HG03571 (cell line): ENCODE measurements around the gene CEACAM19.

Source experiments
- ATAC-seq: cut with Tn5 transposase; IDR thresholded peaks from one replicate; pipeline ENCODE4 v1.9.1; 2021; ENCODE audit not compliant: unreplicated experiment

The CEACAM19 gene

DNA sequence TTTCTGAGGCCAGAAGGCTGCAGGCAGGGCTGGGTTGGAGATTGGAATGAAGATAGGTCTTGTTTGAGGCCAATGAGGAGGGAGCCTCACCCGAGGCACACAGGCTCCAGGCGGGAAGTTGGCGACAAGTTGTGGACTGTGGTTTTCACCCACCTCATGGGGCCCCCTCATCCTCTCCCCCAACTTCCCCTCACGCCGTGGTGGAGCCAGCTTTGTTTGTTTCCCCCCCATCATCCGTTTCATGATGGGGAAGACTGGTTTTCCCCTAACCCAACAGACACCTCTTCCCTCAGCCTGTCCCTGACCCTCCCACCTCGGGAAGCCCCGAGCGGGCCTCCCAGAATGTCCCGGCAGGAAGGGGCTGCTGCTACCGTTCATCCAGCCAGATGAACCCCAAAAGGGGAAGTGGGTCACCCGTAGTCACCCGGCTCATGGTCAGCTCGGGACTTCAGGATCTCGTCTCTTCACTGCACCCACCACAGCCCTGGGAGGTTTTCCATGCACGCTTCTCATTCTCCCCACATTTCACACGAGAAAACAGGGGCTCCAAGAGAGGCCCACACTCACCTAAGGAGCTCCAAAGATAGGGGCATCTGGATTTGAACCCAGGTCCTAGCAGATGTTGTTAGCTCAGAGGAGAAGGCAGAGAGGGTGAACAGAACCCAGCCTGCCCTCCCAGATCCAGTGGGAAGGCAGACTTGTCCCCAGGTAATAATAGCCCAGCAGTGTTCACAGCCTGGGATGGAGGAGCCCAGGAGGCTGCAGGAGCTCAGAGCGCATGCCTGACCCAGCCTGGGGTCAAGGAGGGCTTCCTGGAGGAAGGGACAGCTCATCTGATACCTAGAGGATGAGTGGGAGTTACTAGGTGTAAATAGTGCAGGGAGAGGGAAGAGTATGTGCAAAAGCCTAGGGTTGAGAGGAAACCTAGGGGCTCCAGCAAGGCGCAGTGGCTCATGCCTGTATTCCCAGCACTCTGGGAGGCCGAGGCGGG, 51.1 kb downstream of the CEACAM19 start:
- no peak for ATAC-seq

DNA sequence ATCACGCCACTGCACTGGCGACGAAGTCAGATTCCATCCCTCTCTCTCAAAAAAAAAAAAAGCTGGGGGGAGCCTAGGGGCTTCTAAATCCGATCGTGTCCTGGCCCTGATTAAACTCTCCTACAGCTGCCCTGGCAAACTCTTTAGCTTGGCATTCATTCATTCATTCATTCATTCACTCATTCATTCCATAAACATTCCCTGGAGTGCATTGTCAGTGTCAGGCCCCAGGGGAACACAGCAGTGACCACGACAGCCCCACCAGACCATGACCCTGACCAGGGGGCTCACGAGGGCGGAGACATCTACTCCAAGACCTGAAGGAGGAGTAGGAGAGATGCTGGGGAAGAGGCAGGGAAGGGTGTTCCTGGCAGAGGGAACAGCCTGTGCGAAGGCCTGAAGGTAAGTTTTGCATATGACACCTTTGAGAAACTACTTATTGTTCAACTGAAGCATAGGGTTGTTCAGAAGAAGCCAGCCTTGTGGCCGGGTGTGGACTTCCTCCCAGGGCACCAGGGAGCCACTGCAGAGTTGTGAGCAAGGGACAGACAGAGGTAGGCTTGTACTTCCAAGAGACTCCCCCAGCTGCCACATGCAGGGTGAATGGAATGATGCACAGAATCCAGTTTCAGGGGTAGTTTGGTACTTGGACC, 52.1 kb downstream of the CEACAM19 start:
- ATAC-seq: peak; percentile 8

DNA sequence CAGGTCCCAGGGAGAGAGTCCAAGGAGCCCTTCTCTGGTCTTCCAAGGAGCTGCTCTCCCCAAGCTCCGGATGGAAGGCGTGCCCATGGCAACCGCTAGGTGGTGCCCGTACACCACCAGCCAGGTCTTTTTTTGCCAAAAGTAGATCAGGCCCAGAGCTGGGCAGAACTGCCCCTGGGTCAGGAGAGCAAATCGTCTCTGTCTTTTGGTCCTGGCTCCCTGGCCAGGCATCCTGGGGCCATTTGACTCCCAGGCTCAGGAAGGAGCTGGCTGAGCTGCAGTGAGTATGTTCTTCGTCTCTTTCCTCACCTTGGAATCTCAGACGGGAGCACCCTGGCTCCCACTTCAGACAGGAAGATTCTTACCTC, 52.7 kb downstream of the CEACAM19 start:
- peak; percentile 46 for ATAC-seq

DNA sequence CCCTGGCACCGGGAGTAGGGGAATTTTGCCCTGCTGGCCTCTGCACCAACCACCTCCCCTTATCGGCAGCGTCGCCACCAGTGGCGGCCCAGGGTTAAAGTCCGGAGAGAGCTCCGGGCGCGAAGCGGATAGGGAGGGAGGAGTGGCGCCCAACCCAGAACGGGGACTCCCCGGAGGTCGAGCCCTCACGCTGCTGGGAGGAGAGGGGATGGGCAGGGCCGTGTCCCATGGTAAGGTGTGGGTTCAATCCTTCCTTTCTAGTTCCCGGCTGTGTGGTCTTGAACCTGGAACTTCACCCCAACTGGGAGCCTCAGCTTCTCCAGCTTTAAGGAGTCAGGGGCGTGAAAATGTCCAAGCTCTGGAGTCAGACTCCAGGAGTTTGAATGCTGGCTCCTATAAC, 54.0 kb downstream of the CEACAM19 start:
- no peak for ATAC-seq

DNA sequence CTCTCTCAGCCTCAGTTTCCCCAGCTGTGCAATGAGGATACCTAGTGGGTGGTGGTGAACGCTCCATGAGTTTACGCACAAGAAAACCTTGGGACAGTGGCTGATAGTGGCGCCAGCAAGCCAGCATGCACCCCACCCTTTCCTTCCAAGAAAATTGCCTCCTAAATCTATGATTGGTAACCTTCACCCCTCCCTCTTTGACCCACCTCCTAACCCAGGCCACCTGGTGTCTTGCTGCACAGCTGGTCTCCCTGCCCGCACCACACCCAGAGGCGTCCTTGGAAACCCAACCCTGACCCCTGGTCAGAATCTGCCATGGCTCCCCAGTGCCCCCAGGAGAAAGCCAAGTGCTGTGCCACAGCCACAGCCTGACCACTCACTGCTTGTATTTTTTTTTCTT, 54.4 kb downstream of the CEACAM19 start:
- no peak for ATAC-seq

DNA sequence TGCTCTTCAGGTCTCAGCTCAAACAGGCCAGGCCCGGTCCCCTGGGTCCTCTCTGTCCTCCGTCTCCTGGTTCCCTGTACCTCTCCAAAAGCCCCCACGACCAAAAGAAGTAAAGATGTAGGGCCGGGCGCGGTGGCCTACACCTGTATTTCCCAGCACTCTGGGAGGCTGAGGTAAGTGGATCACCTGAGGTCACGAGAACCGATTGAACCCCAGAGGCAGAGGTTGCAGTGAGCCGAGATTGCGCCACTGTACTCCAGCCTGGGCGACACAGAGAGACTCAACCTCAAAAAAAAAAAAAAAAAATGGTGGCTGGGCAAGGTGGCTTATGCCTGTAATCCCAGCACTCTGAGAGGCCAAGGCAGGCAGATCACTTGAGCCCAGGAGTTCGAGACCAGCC, 55.2 kb downstream of the CEACAM19 start:
- ATAC-seq: no peak

DNA sequence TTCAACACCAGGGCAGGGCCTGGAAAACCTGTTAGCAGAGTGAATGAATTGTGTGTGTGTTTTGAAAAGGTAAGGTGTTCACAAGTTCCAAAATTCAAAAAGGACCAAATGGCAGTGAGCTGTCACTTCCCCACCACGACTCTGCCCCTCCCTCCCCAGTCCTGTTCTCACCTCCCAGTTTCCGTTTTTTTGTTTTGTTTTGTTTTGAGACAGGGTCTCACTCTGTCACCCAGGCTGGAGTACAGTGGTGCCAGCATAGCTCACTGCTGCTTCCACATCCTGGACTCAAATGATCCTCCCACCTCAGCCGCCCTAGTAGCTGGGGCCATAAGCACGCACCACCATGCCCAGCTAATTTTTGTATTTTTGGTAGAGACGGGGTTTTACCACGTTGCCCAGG, 56.9 kb downstream of the CEACAM19 start:
- ATAC-seq: no peak

DNA sequence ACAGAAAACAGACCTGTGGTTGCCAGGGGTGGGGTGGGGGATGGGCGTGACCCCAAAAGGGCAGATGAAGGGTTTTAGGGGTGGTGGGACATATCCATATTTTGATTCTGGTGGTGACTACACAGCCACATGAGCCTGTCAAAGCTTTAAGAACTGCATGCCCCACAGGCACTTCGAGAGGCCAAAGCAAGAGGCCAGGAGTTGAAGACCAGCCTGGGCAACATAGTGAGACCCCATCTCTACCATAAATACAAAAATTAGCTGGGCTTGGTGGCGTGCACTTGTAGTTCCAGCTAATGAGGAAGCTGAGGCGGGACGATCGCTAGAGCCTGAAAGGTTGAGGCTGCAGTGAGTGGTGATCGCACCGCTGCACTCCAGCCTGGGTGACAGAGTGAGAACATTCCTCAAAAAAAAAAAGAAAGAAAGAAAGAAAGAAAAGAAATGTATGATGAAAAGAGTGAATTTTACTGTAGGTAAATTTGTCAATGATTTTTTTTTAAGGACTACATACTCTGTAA, 58.3 kb downstream of the CEACAM19 start:
- no peak for ATAC-seq

DNA sequence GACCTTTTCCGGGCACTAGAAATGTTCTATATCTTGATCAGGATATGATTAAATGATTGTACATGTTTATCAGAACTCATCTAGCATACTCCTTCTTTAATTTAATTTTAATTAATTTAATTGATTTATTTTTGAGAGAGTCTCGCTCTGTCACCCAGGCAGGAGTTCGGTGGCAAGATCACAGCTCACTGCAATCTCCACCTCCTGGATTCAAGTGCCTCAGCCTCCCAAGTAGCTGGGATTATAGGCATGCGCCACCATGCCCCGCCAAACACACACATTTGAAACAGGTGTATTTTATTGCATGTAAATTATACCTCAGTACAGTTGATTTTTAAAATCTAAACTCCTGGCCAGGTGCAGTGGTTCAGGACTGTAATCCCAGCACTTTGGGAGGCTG, 59.8 kb downstream of the CEACAM19 start:
- no peak for ATAC-seq

DNA sequence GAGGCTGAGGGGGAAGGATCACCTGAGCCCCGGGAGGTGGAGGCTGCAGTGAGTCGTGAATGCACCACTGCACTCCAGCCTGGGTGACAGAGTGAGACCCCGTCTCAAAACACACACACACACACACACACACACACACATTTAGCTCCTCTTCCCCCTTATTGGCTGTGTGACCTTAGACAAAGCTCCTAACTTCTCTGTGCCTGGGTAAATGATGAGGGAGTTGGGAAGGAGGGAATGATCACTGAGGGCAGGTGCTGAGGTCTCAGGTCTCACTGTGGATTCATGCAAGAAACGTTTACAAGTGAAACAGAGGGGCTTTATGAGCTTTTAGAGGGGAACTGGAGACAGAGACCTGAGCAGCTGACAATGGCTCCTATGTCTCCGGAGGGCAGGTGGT, 60.3 kb downstream of the CEACAM19 start:
- ATAC-seq: no peak

DNA sequence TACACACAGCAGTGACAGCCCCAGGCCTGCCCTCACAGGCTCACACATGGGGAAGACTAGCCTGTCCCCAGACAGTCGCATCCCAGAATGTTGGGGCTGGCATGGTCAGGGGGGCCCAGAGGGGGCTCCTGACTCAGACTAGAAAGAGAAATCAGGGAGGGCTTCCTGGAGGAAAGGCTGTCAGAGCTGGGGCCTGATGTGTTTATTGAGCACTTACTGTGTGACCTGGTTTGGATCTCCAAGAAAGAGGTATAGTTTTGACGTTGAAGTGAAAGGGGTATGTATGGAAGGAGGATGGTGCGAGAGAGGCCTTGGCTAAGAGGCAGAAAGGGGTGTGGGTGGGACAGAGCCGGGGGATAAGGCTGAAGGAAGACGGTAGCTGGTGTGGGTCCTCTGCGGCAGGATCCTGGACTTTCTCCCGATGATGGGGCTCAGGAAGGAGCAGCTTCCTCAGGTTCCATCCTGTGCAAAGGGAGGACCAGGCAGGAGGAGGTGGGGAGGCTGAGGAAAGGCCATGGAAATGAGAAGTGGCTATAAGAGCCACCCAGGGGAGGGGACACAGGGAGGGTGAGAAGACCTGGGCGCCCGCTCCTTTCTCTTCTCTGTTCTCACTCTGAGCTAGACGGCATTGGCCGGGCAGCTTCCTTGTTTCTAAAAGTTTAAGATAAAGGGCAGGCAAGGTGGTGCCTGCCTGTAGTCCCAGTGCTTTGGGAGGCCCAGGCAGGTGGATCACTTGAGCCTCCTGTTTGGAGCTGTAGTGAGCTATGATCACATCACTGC, 61.1 kb downstream of the CEACAM19 start:
- no peak for ATAC-seq
